Caco-2 (cell line): Measurements from ENCODE around the gene STX1A. TPM values are rescaled to one million over a fixed set of nuclear protein-coding genes. Genes with fewer than 3 reads are reported as not detected.

Experiments used
- BruUV-seq: library from RNA; stranded (reverse); fragments of 400-500 nt; replicated peaks from 2 replicates; lab custom pipeline; 2021; lab: Mats Ljungman, UMichigan
- CTCF ChIA-PET: fragments of 300-600 bp; sonication (Branson Sonifier 250); formaldehyde crosslinking; loops from one replicate; lab custom pipeline; 2022; ENCODE audit warnings: antibody characterized with exemption; lab: Charles Lee
- POLR2A ChIA-PET: fragments of 300-600 bp; sonication (Branson Sonifier 250); formaldehyde crosslinking; loops from one replicate; lab custom pipeline; 2022; ENCODE audit warnings: antibody characterized with exemption; lab: Charles Lee
- DNase-seq, 2 experiments: peaks; one replicate each; pipeline versions ENCODE4 v3.0.0 to v3.0.0-alpha.2; 2020 to 2022
- H3K27me3 ChIP-seq: replicated peaks from 2 replicates; pipeline ENCODE4 v1.6.0; 2011; ENCODE audit warnings: low read length; ENCODE audit not compliant: control insufficient read depth, insufficient read depth
- H3K36me3 ChIP-seq: 2 replicates; pipeline ENCODE4 v1.5.1; 2011; ENCODE audit warnings: low read length; ENCODE audit not compliant: control insufficient read depth, insufficient read depth
- H3K4me1 ChIP-seq: fragments of 250-450 bp; sonication (Bioruptor Pico); 2 replicates; pipeline ENCODE4 v1.5.1; 2020; ENCODE audit warnings: mild to moderate bottlenecking
- H3K4me3 ChIP-seq: 2 replicates; pipeline ENCODE4 v1.5.1; 2011; ENCODE audit warnings: low read depth, mild to moderate bottlenecking, control low read depth, low read length
- H3K9me3 ChIP-seq: fragments of 250-450 bp; sonication (Bioruptor Pico); 2 replicates; pipeline ENCODE4 v1.5.1; 2020; ENCODE audit warnings: mild to moderate bottlenecking, moderate library complexity
- H3K27ac Mint-ChIP-seq: one replicate; pipeline ENCODE4 v1.8.0; 2022; ENCODE audit warnings: mixed read lengths; ENCODE audit not compliant: unreplicated experiment
- H3K27me3 Mint-ChIP-seq: one replicate; pipeline ENCODE4 v1.8.0; 2022; ENCODE audit warnings: mixed read lengths; ENCODE audit not compliant: insufficient read depth, unreplicated experiment
- H3K36me3 Mint-ChIP-seq: one replicate; pipeline ENCODE4 v1.8.0; 2022; ENCODE audit warnings: mild to moderate bottlenecking, mixed read lengths; ENCODE audit not compliant: insufficient read depth, unreplicated experiment
- H3K4me1 Mint-ChIP-seq: one replicate; pipeline ENCODE4 v1.8.0; 2022; ENCODE audit warnings: low read depth, mixed read lengths; ENCODE audit not compliant: unreplicated experiment
- H3K4me3 Mint-ChIP-seq: one replicate; pipeline ENCODE4 v1.8.0; 2022; ENCODE audit warnings: mild to moderate bottlenecking, moderate library complexity, mixed read lengths; ENCODE audit not compliant: unreplicated experiment
- H3K9me3 Mint-ChIP-seq: one replicate; pipeline ENCODE4 v1.8.0; 2022; ENCODE audit warnings: mixed read lengths; ENCODE audit not compliant: unreplicated experiment
- CTCF ChIP-seq, 2 experiments: fragments of 200-600 bp in 1 of 2; IDR thresholded peaks; 1 replicate in 1 of 2; 2 replicates in 1 of 2; pipeline versions ENCODE4 v1.5.1 to v1.8.0; 2011 to 2022; ENCODE audit warnings: antibody characterized with exemption in 1 of 2, control low read depth in 1 of 2, inconsistent platforms in 1 of 2, low read depth in 1 of 2, low read length in 1 of 2, mild to moderate bottlenecking in 1 of 2, moderate library complexity in 1 of 2; ENCODE audit not compliant: insufficient read depth in 1 of 2, severe bottlenecking in 1 of 2, unreplicated experiment in 1 of 2
- intact Hi-C: fragments of 100-400 bp; cut with micrococcal nuclease; formaldehyde crosslinking; loops from one replicate; pipeline ENCODE4 v1.10.0; 2022; ENCODE audit not compliant: unreplicated experiment
- total RNA-seq: library from RNA; stranded (reverse); gene quantifications from 2 replicates; pipeline ENCODE4 v1.2.3, GENCODE V29; 2022

The STX1A gene
- total RNA-seq, 1 experiment from 2014 or later: 28.6 TPM

- no TSS peak for BruUV-seq
- H3K27ac Mint-ChIP-seq: no peak overlapping the region
- peaks cover 18% of the 10 kb centered on the region for H3K36me3 Mint-ChIP-seq
- H3K27me3 Mint-ChIP-seq: no peaks in the 10 kb centered on the region
- Histone ChIP-seq H3K27me3 (no peaks in the 10 kb centered on the region), H3K9me3 (no peaks in the 10 kb centered on the region), H3K4me3 (no peak overlapping the region), H3K4me1 (peaks cover 13% of the 10 kb centered on the region), H3K36me3 (no peaks in the 10 kb centered on the region; the same call in 1 of the 2 replicates)
- H3K4me1 Mint-ChIP-seq: peaks cover 15% of the 10 kb centered on the region
- H3K9me3 Mint-ChIP-seq: no peaks in the 10 kb centered on the region
- ChIA-PET CTCF (no interaction called here), POLR2A (no interaction called here)
- no peak overlapping the region for H3K4me3 Mint-ChIP-seq
- TF ChIP-seq CTCF (IDR thresholded peaks at IDR 0.05; ENCODE audit: insufficient read depth in 1 of 2, low read depth in 1 of 2, low read length in 1 of 2, severe bottlenecking in 1 of 2, unreplicated experiment in 1 of 2): no peak
- intact Hi-C loops: no loop called here
- DNase-seq: no peak
These were observed 47.2 kb upstream of the STX1A start for GRCh38 chr7:73766556-73767229.

- no peak overlapping the region for H3K4me3 Mint-ChIP-seq
- peaks cover 9% of the 10 kb centered on the region for H3K4me1 ChIP-seq
- no peak for DNase-seq
These were observed 43.2 kb upstream of the STX1A start for GRCh38 chr7:73762659-73762999.

More at GRCh38 chr7:73762659-73762999, 43.2 kb upstream of the STX1A start:
- no peaks in the 10 kb centered on the region for H3K27me3 Mint-ChIP-seq
- H3K36me3 Mint-ChIP-seq: no peaks in the 10 kb centered on the region
- intact Hi-C loops: no loop called here
- H3K9me3 Mint-ChIP-seq: no peaks in the 10 kb centered on the region
- ChIA-PET CTCF (no interaction called here), POLR2A (no interaction called here)
- TF ChIP-seq CTCF (IDR thresholded peaks at IDR 0.05; ENCODE audit: insufficient read depth in 1 of 2, low read depth in 1 of 2, low read length in 1 of 2, severe bottlenecking in 1 of 2, unreplicated experiment in 1 of 2): no peak
- no peak overlapping the region for H3K27ac Mint-ChIP-seq
- Histone ChIP-seq H3K36me3 (no peaks in the 10 kb centered on the region), H3K27me3 (no peaks in the 10 kb centered on the region), H3K9me3 (no peaks in the 10 kb centered on the region), H3K4me3 (no peak overlapping the region)
- peaks cover 10% of the 10 kb centered on the region for H3K4me1 Mint-ChIP-seq
- BruUV-seq: no TSS peak
